ENCODE results near the gene PDCD4.

GRCh38 chr10:110843796-110844616, 27.7 kb upstream of the PDCD4 start:
- TF ChIP-seq NFRKB (IDR thresholded peaks at IDR 0.05; ENCODE audit: low read depth) (no peak), NFYB (IDR thresholded peaks at IDR 0.05; ENCODE audit: extremely low read depth, insufficient read length) (no peak), BCLAF1 (IDR thresholded peaks at IDR 0.05; ENCODE audit: borderline replicate concordance in 1 of 2, control insufficient read depth in 1 of 2, low read depth in 2 of 2, low read length in 1 of 2) (no peak), HCFC1 (IDR thresholded peaks at IDR 0.05; ENCODE audit: low read depth, low read length) (no peak), NR2F6 (CRISPR knock-in tag; IDR thresholded peaks at IDR 0.05) (no peak), PHF20 (IDR thresholded peaks at IDR 0.05; ENCODE audit: partially characterized antibody) (no peak), E2F1 (CRISPR knock-in tag; IDR thresholded peaks at IDR 0.05) (no peak), TARDBP (IDR thresholded peaks at IDR 0.05) (no peak), POLR2A (conservative IDR thresholded peaks at IDR 0.05) (no peak), BRD4 (IDR thresholded peaks at IDR 0.05) (no peak), POLR2G (IDR thresholded peaks at IDR 0.05; ENCODE audit: low read depth, low read length) (no peak), FOS (IDR thresholded peaks at IDR 0.05; ENCODE audit: extremely low read depth, insufficient read length) (no peak), CTCF (IDR thresholded peaks at IDR 0.05 in 2 of 3, conservative IDR thresholded peaks at IDR 0.05 in 1 of 3; ENCODE audit: insufficient read depth in 2 of 3, low read depth in 1 of 3, low read length in 3 of 3) (no peak)
